Body of pancreas (tissue), 4 donors: ENCODE results near the gene DOCK3.

ENCODE experiments used
- POLR2A ChIP-seq, 3 donors: fragments of 450-650 bp; IDR thresholded peaks; one replicate each; pipeline ENCODE4 v1.6.1; 2016; ENCODE audit warnings: antibody characterized with exemption in 3 of 3, mild to moderate bottlenecking in 2 of 3
- TF ChIP-seq, protein P1 (sequence below), 7 experiments: fragments of 450-650 bp in 4 of 7; fragments of 200-600 bp in 3 of 7; sonication (generic) in 3 of 7; IDR thresholded peaks; one replicate each; pipeline ENCODE4 v1.5.1; 2016 to 2019; ENCODE audit warnings: antibody characterized with exemption in 7 of 7

DNA sequence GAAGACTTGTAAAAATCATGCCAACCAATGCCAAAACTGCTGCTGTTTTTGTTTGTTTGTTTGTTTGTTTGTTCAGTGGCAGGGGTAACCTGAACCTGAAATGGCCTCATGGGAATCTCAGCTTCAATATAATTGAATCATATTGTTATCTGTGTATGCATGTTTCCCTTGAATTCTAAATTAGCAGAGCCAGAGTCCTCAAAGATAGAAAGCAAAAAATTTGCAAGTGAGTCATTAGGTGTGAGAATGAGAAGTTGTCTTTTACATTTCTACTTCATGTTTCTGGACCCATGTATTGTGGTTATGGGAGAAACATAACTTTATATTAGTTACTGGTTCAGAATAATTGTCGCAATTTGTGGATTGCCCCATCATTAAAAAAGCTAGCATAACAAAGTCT, 249.2 kb downstream of the DOCK3 start:
- TF ChIP-seq, protein P1, sequence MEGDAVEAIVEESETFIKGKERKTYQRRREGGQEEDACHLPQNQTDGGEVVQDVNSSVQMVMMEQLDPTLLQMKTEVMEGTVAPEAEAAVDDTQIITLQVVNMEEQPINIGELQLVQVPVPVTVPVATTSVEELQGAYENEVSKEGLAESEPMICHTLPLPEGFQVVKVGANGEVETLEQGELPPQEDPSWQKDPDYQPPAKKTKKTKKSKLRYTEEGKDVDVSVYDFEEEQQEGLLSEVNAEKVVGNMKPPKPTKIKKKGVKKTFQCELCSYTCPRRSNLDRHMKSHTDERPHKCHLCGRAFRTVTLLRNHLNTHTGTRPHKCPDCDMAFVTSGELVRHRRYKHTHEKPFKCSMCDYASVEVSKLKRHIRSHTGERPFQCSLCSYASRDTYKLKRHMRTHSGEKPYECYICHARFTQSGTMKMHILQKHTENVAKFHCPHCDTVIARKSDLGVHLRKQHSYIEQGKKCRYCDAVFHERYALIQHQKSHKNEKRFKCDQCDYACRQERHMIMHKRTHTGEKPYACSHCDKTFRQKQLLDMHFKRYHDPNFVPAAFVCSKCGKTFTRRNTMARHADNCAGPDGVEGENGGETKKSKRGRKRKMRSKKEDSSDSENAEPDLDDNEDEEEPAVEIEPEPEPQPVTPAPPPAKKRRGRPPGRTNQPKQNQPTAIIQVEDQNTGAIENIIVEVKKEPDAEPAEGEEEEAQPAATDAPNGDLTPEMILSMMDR (IDR thresholded peaks at IDR 0.05), result no peak
- no peak for TF ChIP-seq POLR2A (IDR thresholded peaks at IDR 0.05)
